B cell (primary cell): ENCODE results near the gene KIF21A. TPM values are rescaled to one million over a fixed set of nuclear protein-coding genes. Genes with fewer than 3 reads are reported as not detected.

Source experiments
- ATAC-seq: fragments of 200-7000 bp; cut with Tn5 transposase; one replicate; pipeline ENCODE4 v1.10.0; 2021; ENCODE audit warnings: low read depth, mild to moderate bottlenecking, moderate number of reproducible peaks, moderate library complexity
- CTCF ChIA-PET: fragments of 350-600 bp; sonication (Branson Sonifier 250); formaldehyde crosslinking; loops from one replicate; lab custom pipeline; 2021; ENCODE audit warnings: antibody characterized with exemption, inconsistent platforms; lab: Charles Lee
- POLR2A ChIA-PET: fragments of 350-600 bp; sonication (Branson Sonifier 250); formaldehyde crosslinking; loops from one replicate; lab custom pipeline; 2021; ENCODE audit warnings: antibody characterized with exemption; lab: Charles Lee
- DNase-seq: peaks from one replicate; pipeline ENCODE4 v3.0.0; 2013
- H2AFZ ChIP-seq: 2 replicates; pipeline ENCODE4 v1.6.1; 2012; ENCODE audit warnings: mild to moderate bottlenecking, low read depth, low read length; ENCODE audit not compliant: insufficient read depth, poor library complexity, severe bottlenecking
- H3K27ac ChIP-seq, 2 donors: 1 replicate in 1 of 2; 2 replicates in 1 of 2; pipeline ENCODE4 v1.5.1; 2012 to 2013; ENCODE audit warnings: low read length in 2 of 2, mild to moderate bottlenecking in 2 of 2, moderate library complexity in 1 of 2
- H3K27me3 ChIP-seq, 4 experiments: fragments of 200-600 bp in 1 of 4; sonication (generic) in 1 of 4; replicated peaks in 1 of 4; 1 replicate in 2 of 4; 2 replicates in 2 of 4; pipeline versions ENCODE4 v1.6.1 to v1.7.0; 2013 to 2016; ENCODE audit warnings: low read length in 3 of 4, mild to moderate bottlenecking in 2 of 4, mixed read lengths in 1 of 4, moderate library complexity in 1 of 4; ENCODE audit not compliant: insufficient read depth in 4 of 4, control insufficient read depth in 3 of 4; ENCODE audit errors: control extremely low read depth in 1 of 4
- H3K36me3 ChIP-seq, 2 experiments: replicated peaks in 1 of 2; 1 replicate in 1 of 2; 2 replicates in 1 of 2; pipeline versions ENCODE4 v1.6.1 to v1.7.1; 2013; ENCODE audit warnings: low read length in 1 of 2; ENCODE audit not compliant: insufficient read depth in 2 of 2, control insufficient read depth in 1 of 2; ENCODE audit errors: control extremely low read depth in 1 of 2, extremely low read depth in 1 of 2
- H3K4me1 ChIP-seq, 2 donors: fragments of 200-600 bp in 1 of 2; sonication (generic) in 1 of 2; 1 replicate in 1 of 2; 2 replicates in 1 of 2; pipeline versions ENCODE4 v1.5.1 to v1.6.1; 2013 to 2017; ENCODE audit warnings: low read length in 2 of 2; ENCODE audit not compliant: control insufficient read depth in 2 of 2, insufficient read depth in 2 of 2
- H3K4me2 ChIP-seq: replicated peaks from 2 replicates; pipeline ENCODE3; 2012; ENCODE audit warnings: mild to moderate bottlenecking, low read depth, low read length; ENCODE audit not compliant: poor library complexity, severe bottlenecking
- H3K4me3 ChIP-seq, 5 experiments: fragments of 200-600 bp in 1 of 5; sonication (generic) in 1 of 5; 1 replicate in 3 of 5; 2 replicates in 2 of 5; pipeline versions ENCODE4 v1.5.1 to v1.7.0; 2011 to 2016; ENCODE audit warnings: low read length in 4 of 5, mild to moderate bottlenecking in 4 of 5, low read depth in 2 of 5, control low read depth in 1 of 5, moderate library complexity in 1 of 5; ENCODE audit not compliant: insufficient read depth in 1 of 5; ENCODE audit errors: control extremely low read depth in 1 of 5, extremely low read depth in 1 of 5
- H3K79me2 ChIP-seq: fragments of 200-600 bp; sonication (generic); one replicate; pipeline ENCODE4 v1.6.0; 2016; ENCODE audit warnings: low read length; ENCODE audit not compliant: control insufficient read depth, insufficient read depth
- H3K9ac ChIP-seq: fragments of 200-600 bp; sonication (generic); 2 replicates; pipeline ENCODE4 v1.6.1; 2017; ENCODE audit warnings: mild to moderate bottlenecking, low read length, moderate library complexity
- H3K9me3 ChIP-seq, 3 donors: one replicate each; pipeline versions ENCODE4 v1.6.1 to v1.7.1; 2013; ENCODE audit warnings: low read length in 2 of 3; ENCODE audit not compliant: control insufficient read depth in 2 of 3, insufficient read depth in 1 of 3; ENCODE audit errors: control extremely low read depth in 1 of 3
- H4K20me1 ChIP-seq: 2 replicates; pipeline ENCODE4 v1.6.0; 2012; ENCODE audit warnings: mild to moderate bottlenecking, low read length; ENCODE audit not compliant: insufficient read depth, control insufficient read depth, poor library complexity, severe bottlenecking
- H3K27ac Mint-ChIP-seq: one replicate; pipeline ENCODE4 v1.8.0; 2021; ENCODE audit warnings: mixed read lengths
- H3K27me3 Mint-ChIP-seq: one replicate; pipeline ENCODE4 v1.8.0; 2021; ENCODE audit warnings: mixed read lengths
- H3K4me1 Mint-ChIP-seq: one replicate; pipeline ENCODE4 v1.8.0; 2021; ENCODE audit warnings: mixed read lengths
- H3K4me3 Mint-ChIP-seq: one replicate; pipeline ENCODE4 v1.8.0; 2021; ENCODE audit warnings: mixed read lengths
- H3K9me3 Mint-ChIP-seq: one replicate; pipeline ENCODE4 v1.8.0; 2022; ENCODE audit warnings: mixed read lengths; ENCODE audit not compliant: insufficient read depth
- EZH2 ChIP-seq: IDR thresholded peaks from 2 replicates; pipeline ENCODE4 v1.6.1; 2012; ENCODE audit warnings: borderline replicate concordance, low read depth, mild to moderate bottlenecking, moderate library complexity, low read length; ENCODE audit not compliant: insufficient read depth, poor library complexity, severe bottlenecking
- WGBS: methylation state at CpG from one replicate; pipeline ENCODE4 v1.1.5; 2013; ENCODE audit warnings: missing lambda C conversion rate; ENCODE audit not compliant: insufficient coverage; 5-methylcytosine and 5-hydroxymethylcytosine counted together
- intact Hi-C: fragments of 100-400 bp; cut with micrococcal nuclease; formaldehyde crosslinking; loops from one replicate; pipeline ENCODE4 v1.10.0; 2022
- polyA plus RNA-seq: library from polyadenylated mRNA; depleted of rRNA; stranded (reverse); fragments of >200 nt; gene quantifications from 2 replicates; pipeline ENCODE4 v1.2.3, GENCODE V29; 2012
- total RNA-seq, 2 donors: library from RNA; stranded (reverse); fragments of 120-200 nt in 1 of 2; gene quantifications; 1 replicate in 1 of 2; 2 replicates in 1 of 2; pipeline versions ENCODE4 v1.2.3 to v1.2.4, GENCODE V29; 2013 to 2022
- TF ChIP-seq, protein P1 (sequence below): fragments of 200-600 bp; IDR thresholded peaks from one replicate; pipeline ENCODE4 v1.8.0; 2022; ENCODE audit warnings: antibody characterized with exemption, mild to moderate bottlenecking

Gene KIF21A
- total and polyA plus RNA-seq, 2 donors (not counting 1 experiment from before 2014, with no cell fraction given): 0.33 to 2.2 TPM

DNA sequence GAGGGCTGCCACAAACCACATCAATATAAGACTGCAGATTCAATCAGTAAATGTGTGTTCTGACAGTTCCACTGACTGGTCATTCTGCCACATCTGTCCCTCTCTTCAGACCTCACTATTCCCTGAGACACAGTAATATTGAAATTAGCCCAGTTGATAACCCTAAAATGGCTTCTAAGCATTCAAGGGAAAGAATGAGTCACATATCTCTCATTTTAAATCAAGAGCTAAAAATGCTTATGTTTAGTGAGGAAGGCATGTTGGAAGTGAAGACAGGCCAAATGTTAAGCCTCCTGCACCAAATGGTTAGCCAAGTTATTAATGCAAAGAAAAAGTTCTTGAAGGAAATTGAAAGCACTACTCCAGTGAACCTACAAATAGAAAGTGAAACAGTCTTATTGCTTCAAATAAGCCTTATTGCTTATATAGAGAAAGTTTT lies 24.5 kb upstream of the KIF21A start:
- peak overlapping the region; percentile 24 for H3K4me2 ChIP-seq
- CTCF ChIA-PET: no interaction called here
- peak overlapping the region; percentile 6 for H3K9ac ChIP-seq
- Mint-ChIP-seq H3K4me3 (no peak overlapping the region), H3K27me3 (no peaks in the 10 kb centered on the region), H3K9me3 (peaks cover 2% of the 10 kb centered on the region), H3K4me1 (peaks cover 6% of the 10 kb centered on the region), H3K27ac (no peak overlapping the region)
- no peak overlapping the region for H3K4me3 ChIP-seq
- no peak overlapping the region for H3K27ac ChIP-seq
- POLR2A ChIA-PET: no interaction called here
- peak overlapping the region; percentile 51 for H2AFZ ChIP-seq
- no peaks in the 10 kb centered on the region for H3K36me3 ChIP-seq
- H3K79me2 ChIP-seq: no peaks in the 10 kb centered on the region
- H4K20me1 ChIP-seq: no peaks in the 10 kb centered on the region
- ATAC-seq: no peak
- intact Hi-C loops: no loop called here
- no peaks in the 10 kb centered on the region for H3K27me3 ChIP-seq
- TF ChIP-seq, protein P1, sequence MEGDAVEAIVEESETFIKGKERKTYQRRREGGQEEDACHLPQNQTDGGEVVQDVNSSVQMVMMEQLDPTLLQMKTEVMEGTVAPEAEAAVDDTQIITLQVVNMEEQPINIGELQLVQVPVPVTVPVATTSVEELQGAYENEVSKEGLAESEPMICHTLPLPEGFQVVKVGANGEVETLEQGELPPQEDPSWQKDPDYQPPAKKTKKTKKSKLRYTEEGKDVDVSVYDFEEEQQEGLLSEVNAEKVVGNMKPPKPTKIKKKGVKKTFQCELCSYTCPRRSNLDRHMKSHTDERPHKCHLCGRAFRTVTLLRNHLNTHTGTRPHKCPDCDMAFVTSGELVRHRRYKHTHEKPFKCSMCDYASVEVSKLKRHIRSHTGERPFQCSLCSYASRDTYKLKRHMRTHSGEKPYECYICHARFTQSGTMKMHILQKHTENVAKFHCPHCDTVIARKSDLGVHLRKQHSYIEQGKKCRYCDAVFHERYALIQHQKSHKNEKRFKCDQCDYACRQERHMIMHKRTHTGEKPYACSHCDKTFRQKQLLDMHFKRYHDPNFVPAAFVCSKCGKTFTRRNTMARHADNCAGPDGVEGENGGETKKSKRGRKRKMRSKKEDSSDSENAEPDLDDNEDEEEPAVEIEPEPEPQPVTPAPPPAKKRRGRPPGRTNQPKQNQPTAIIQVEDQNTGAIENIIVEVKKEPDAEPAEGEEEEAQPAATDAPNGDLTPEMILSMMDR: no peak
- TF ChIP-seq EZH2: no peak
- H3K4me1 ChIP-seq: no peaks in the 10 kb centered on the region
- H3K9me3 ChIP-seq: no peaks in the 10 kb centered on the region
- DNase-seq: no peak

DNA sequence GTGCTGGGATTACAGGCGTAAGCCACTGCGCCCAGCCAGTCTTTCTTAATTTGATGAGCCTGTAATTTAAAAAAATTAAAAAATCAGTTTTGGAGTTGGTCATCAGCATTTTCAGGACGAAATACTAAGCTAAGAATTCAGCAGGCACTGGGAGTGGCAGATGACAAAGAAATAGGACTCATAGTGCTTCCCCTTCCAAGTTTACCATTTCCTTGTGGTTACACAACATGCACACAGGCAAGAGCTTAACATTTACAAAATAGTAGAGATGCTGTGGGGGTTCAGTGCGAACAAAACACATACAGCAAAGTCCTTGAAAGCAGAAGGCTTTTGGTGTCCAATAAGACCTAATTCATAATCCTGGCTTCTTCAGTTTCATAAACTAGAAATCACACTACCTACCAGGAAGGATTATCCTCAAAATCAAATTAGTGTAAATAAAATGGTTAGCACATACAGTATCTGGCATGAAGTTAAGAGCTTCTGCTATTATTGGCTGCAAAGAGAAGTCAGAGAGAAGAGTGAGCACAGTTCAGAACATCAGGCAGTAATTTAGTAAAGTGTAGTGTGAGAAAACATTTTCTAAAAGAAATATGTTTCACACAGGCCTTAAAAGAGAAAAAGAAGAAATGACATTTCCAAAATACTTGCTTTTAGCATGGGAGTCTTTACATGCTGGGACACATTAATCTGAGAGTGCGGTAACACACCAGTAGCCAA lies 22.2 kb upstream of the KIF21A start:
- POLR2A ChIA-PET: no interaction called here

More for the DNA sequence above, 22.2 kb upstream of the KIF21A start:
- no CpG with 5 or more reads among the region's 5 CpGs for WGBS
- no peaks in the 10 kb centered on the region for H3K9me3 ChIP-seq
- H3K36me3 ChIP-seq: no peaks in the 10 kb centered on the region
- H3K4me1 ChIP-seq: no peaks in the 10 kb centered on the region
- Mint-ChIP-seq H3K9me3 (peaks cover 5% of the 10 kb centered on the region), H3K27me3 (no peaks in the 10 kb centered on the region), H3K4me3 (no peak overlapping the region), H3K27ac (no peak overlapping the region), H3K4me1 (peaks cover 6% of the 10 kb centered on the region)
- CTCF ChIA-PET: no interaction called here
- no peaks in the 10 kb centered on the region for H3K27me3 ChIP-seq
- H2AFZ ChIP-seq: no peak overlapping the region
- no peak for ATAC-seq
- H3K79me2 ChIP-seq: no peaks in the 10 kb centered on the region
- no peaks in the 10 kb centered on the region for H4K20me1 ChIP-seq
- intact Hi-C loops: no loop called here
- no peak overlapping the region for H3K4me2 ChIP-seq
- H3K4me3 ChIP-seq: no peak overlapping the region
- no peak overlapping the region for H3K27ac ChIP-seq
- H3K9ac ChIP-seq: no peak overlapping the region
- DNase-seq: no peak
- TF ChIP-seq EZH2: no peak
- TF ChIP-seq, protein P1: no peak
